ENCODE data around the gene ROBO2.
"Not testable (repeated sequence)": the region's sequence is repeated elsewhere in the genome, so short reads cannot be mapped to it uniquely, and the experiment has no call there.

Gene ROBO2

GRCh38 chr3:77345009-77345408 lies 305.1 kb downstream of the ROBO2 start:
- no peak for DNase-seq

- DNase-seq: peak; percentile 13
Measured at GRCh38 chr3:77348244-77348855, 308.5 kb downstream of the ROBO2 start.

GRCh38 chr3:77354958-77355357 lies 315.1 kb downstream of the ROBO2 start:
- no peak for DNase-seq

GRCh38 chr3:77362936-77363335 lies 323.0 kb downstream of the ROBO2 start:
- no peak for DNase-seq

GRCh38 chr3:77365152-77365551 lies 325.3 kb downstream of the ROBO2 start:
- no peak for DNase-seq

- peak; percentile 6 for DNase-seq
Measured at GRCh38 chr3:77370413-77370812, 330.5 kb downstream of the ROBO2 start.

GRCh38 chr3:77372018-77372417 lies 332.1 kb downstream of the ROBO2 start:
- no peak for DNase-seq

GRCh38 chr3:77372634-77373346 lies 332.9 kb downstream of the ROBO2 start:
- DNase-seq: no peak

GRCh38 chr3:77373619-77374018 lies 333.7 kb downstream of the ROBO2 start:
- DNase-seq: no peak

GRCh38 chr3:77376511-77376910 lies 336.6 kb downstream of the ROBO2 start:
- DNase-seq: no peak

- DNase-seq: no peak
Measured at GRCh38 chr3:77377717-77378116, 337.8 kb downstream of the ROBO2 start.

GRCh38 chr3:77380136-77380535 lies 340.2 kb downstream of the ROBO2 start:
- no peak for DNase-seq

GRCh38 chr3:77381431-77381830 lies 341.5 kb downstream of the ROBO2 start:
- no peak for DNase-seq

- no peak for DNase-seq
Measured at GRCh38 chr3:77392181-77392580, 352.3 kb downstream of the ROBO2 start.

- no peak for DNase-seq
Measured at GRCh38 chr3:77394046-77394445, 354.1 kb downstream of the ROBO2 start.

GRCh38 chr3:77404871-77405270 lies 365.0 kb downstream of the ROBO2 start:
- no peak for DNase-seq

GRCh38 chr3:77407441-77407840 lies 367.5 kb downstream of the ROBO2 start:
- peak; percentile 70 for DNase-seq

- DNase-seq: not testable (repeated sequence)
Measured at GRCh38 chr3:77410334-77410733, 370.4 kb downstream of the ROBO2 start.

- DNase-seq: no peak
Measured at GRCh38 chr3:77411334-77411733, 371.4 kb downstream of the ROBO2 start.

GRCh38 chr3:77412021-77412438 lies 372.1 kb downstream of the ROBO2 start:
- DNase-seq: no peak

- DNase-seq: no peak
Measured at GRCh38 chr3:77412584-77412983, 372.7 kb downstream of the ROBO2 start.

- DNase-seq: no peak
Measured at GRCh38 chr3:77414881-77415280, 375.0 kb downstream of the ROBO2 start.

GRCh38 chr3:77420336-77420735 lies 380.4 kb downstream of the ROBO2 start:
- DNase-seq: peak; percentile 64

GRCh38 chr3:77421916-77422315 lies 382.0 kb downstream of the ROBO2 start:
- DNase-seq: peak; percentile 67

GRCh38 chr3:77426531-77426930 lies 386.6 kb downstream of the ROBO2 start:
- no peak for DNase-seq

Data from NCI-H1105 treated with DMSO at 0.1 percent for 48 hours (cell line).